IPS-NIHi11 (cell line): ENCODE data around the gene POU2F1.

ENCODE experiments used
- DNase-seq: peaks from one replicate; pipeline ENCODE4 v3.0.0; 2012; ENCODE audit warnings: mixed read lengths, low spot score

Gene POU2F1

DNA sequence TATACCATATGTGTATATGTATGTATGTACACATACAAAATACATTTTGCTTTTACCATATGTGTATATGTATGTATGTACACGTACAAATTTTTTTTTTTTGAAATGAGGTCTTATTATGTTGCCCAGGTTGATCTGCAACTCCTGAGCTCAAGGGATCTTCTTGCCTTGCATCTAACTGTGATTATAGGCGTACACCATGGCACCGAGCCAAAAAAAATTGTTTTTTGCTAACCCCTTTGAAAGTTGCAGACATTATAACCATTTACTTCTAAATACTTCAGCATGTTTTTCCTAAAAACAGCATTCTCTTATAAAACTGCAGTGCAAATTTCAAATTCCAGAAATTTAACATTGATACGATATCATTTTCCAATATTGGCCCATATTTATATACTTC lies 147.0 kb downstream of the POU2F1 start:
- DNase-seq = no peak

DNA sequence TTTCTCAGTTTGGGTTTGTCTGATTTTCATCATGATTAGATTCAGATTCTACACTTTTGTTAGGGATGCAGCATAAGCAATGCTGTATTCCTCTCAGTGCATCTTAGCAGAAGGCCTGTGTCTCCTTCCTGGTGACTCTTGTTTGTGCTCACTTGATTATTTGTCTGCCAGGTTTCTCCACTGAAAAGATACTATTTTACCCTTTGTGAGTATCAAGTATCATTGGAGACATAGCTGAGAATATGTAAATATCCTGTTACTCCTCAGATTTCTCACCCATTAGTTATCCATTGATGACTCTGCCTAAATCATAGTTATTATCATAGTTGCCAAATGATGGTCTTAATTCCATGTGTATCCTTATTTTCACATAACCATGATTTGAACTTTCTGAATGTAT lies 148.5 kb downstream of the POU2F1 start:
- no peak for DNase-seq

DNA sequence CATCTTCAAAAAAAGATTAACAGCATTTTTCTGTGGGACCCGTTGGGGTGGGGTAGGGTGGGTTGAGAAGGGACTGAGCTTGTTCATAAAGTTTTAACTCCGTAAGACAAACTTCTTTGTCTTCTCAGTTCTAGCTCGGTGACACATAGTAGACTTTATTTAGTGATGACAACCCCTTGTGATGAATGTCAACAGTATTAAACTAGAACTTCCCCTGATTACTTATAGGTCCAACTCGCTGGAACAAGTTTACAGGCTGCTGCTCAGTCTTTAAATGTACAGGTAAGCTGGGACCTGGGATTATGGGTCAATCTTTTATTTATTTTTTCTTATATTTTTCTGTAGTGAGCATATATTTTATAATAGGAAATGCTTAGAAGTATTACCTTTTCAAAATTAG lies 149.2 kb downstream of the POU2F1 start:
- DNase-seq = no peak

DNA sequence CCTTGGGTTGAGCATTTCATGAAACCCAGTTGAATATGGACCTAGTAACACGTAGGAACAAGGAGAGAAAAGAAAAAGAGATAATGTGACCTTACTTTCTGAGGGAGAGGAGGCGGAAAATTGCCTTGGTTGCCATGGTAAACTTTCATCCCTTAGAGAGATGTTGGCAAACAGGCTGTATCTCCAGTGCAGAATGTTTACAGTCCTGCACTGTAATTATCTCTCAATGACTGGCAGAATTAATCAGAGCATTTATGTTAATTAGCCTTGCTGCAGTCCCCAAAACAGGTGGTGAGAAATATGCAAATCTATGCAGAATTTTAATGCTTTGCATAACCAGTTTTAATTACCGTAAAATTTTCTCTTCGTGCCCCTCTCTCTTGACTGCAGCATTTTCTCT lies 150.3 kb downstream of the POU2F1 start:
- DNase-seq = no peak

DNA sequence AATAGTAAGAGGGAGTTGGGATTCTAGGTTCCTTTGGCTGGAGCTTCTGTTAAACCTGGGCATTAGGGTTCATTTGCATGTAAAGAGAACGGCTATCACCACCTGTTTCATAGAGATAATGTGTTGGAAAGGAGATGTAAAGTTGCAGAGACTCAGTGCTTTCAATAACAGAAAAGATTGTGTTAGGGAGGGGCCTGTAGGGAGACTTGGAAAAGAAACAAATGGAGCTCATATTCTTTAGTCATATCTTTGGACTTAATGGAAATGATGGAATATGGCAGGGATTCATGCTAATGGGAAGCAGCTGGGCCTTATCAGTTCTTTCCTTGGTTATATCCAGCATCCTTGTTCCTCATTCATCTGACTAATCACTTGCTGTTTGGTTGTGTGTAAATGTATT lies 152.7 kb downstream of the POU2F1 start:
- no peak for DNase-seq

DNA sequence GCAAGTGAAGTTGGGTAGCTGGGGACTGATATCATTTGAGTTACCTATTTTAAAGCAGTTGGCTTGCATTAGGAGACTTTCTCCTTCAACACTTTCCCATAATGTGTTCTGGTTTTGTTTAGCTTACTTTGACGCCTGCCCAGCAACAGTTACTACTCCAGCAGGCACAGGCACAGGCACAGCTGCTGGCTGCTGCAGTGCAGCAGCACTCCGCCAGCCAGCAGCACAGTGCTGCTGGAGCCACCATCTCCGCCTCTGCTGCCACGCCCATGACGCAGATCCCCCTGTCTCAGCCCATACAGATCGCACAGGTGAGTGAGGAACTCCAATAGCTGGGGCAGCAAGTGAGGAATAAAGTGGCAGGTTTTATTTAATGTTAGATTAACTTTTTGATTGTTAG lies 153.3 kb downstream of the POU2F1 start:
- DNase-seq = peak; percentile 43

DNA sequence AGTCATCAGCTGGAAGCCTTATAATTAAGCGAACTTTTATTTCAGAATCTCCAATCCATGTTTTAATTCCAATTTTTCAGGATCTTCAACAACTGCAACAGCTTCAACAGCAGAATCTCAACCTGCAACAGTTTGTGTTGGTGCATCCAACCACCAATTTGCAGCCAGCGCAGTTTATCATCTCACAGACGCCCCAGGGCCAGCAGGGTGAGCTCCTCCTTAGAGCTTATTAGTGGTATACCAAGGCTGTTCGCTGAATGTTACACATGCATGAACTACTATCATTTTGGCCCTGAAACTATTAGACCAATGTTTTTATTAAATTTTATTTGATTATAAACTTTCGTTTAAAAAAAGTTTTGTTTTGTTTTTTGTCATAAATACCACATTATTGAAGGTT lies 155.3 kb downstream of the POU2F1 start:
- no peak for DNase-seq

DNA sequence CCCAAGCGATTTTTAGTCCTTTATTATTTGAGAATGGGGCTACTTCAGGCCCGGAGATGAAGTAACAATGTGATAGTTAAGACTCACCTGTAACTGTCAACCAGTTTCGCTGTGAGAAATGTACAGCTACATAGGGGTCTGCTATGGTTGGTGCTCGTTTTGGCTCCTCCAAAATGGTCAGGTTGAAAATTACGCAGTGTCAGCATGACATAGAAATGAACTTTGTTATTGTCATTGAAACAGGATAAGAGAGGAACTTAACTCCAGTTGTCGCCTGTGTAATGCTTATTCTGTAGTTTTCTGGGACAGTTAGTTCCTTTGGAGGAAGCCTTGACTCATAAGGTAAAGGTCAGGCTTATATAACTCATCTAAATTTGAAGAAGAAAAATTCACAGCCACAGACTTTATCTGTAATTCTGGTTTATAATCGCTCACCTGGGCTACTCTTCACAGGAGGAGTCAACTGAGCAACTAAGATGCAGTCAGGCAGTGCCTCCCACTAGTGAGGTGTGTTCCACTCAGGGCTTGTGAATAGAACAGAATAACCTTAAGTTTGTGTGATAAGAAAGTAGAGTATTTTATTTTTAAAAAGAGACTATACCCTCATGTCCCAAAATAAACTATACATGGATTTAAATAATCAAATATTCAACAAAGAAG lies 166.7 kb downstream of the POU2F1 start:
- DNase-seq = no peak

DNA sequence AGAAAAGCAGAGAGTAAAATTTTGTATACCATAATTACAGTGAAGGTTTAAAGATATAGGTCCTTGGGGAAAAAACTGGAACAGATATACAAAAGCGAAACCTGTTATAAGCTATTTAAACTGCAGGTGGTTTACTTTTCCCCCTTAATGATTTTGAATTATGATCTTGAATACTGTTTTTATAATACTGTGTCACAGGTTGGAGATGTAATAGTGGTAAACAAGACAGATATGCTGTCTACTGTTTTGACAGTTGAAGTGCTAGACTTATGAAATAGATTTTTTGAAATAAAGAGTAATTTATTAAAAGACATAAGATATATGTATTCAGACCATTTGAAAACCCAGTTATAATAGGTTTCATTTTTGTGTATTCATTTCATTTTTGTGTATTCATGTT lies 168.3 kb downstream of the POU2F1 start:
- DNase-seq = no peak

DNA sequence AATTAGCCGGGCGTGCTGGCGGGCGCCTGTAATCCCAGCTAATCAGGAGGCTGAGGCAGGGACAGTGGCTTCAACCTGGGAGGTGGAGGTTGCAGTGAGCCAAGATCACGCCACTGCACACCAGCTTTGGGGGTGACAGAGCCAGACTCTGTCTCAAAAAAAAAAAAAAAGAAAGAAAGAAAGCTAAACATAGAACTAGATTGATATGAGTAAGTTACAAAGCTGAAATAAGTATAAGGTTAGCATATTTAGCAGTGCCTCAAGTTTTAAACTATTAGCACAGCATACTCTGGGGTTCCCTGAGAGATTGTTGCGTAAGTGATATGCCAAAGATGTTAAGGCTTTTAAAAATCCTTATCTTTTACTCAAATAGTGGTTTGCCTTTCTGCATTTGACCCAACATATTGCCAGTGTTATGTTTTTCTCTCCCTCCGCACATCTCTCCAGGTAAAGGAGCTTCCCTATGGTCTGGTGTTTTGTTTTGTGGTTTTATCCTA lies 171.6 kb downstream of the POU2F1 start:
- no peak for DNase-seq

DNA sequence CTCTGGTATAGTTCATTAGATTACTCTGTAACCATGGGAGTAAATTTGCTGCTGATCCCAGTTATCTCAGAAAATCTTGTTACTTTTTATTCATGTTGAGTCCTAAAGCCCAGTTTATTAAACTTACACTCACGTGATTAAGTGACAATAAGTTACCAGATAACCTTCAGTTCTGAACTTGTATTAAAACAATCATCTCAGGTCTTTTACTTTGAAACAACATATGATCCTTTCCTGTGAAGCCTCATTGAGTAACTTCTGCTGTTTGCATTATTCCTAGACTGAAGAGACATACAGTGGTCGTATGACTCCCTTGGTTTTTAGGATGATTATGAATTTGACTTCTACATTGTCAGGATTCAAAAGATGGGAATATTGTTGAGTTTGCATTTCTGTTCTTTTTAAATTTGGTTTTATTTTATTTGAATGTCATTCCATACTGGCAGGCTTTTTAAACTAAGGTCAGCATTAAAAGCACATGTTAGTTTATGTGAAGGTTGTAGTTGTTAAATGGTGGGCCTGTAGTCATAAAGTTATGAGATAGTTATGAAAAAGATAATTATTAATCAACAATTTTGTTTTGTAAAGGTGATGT lies 179.8 kb downstream of the POU2F1 start:
- no peak for DNase-seq

DNA sequence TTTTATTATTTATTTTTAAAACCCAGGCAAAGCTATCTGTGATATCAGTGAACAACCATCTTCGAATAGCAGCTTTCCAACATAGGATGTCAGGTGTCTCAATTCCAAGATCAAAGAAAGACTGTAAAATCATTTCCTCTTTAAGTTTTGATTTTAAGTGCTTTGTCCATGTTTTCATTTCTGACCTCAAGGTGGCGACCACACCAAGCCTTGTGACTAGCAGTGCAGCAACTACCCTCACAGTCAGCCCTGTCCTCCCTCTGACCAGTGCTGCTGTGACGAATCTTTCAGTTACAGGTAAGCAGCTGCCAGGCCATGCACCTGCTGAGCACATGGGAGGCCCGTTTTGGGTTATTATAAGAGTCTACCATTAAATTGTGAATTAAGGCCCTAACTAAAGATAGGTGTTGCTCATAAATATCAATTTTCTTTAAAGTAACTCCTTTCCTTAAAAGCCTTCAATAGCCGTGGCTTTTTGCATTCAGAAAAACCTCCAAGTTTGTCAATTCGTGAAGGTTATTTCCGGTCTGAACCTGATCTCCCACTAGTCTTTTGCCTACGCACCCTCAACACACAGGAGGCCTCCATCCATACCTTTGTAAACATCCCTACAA lies 180.7 kb downstream of the POU2F1 start:
- DNase-seq = peak; percentile 68

DNA sequence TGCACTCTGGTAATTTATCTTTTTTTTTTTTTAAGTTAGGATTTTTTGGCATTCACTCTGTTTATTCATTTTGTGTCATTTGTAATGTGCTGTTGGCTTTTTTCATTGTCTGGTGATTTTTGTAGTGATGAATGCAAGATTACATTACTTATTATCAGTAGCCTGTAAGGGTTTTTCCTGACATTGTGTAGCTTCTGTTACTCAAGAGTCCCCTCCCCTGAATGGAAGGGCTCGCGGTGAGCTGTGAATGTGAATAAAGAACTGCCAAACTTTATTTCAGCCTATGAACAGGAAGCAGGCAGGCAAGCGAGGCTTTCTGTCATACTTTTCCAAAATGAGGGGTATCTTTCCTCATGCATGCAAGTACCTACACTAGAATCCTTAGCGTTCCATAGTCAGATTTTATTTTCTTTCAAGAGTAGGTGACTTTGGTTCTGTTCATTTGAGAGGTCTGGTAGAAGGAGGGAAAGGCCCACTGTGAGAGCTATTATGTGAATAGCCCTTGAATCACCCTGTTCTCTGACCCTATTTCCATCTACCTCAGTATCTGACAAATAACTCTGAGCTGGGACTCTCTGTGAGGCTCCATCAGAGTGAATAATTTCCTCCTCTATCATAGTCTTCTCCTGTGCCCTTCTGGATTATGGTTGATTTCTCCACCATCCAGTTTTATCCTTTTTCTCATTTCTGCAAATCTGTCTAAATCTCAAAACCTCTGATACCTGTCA lies 183.6 kb downstream of the POU2F1 start:
- no peak for DNase-seq

DNA sequence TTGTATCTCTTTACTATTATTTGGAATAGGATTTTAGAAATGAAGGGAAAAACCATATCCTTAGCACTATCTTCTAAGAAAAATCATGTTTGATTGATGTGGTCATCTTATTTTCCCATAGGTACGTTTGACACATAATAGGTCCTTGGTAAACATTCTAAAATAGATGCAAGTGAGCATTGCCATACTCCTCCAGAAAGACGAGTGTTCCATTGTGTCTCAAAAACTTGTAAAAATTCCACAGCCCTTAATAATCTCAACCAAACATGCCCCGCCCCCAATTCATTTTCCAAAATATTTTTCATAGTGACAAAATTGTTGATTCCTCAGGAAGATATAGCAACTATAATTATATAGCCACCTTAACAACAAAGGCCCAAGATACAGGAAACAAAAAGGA lies 184.2 kb downstream of the POU2F1 start:
- no peak for DNase-seq

DNA sequence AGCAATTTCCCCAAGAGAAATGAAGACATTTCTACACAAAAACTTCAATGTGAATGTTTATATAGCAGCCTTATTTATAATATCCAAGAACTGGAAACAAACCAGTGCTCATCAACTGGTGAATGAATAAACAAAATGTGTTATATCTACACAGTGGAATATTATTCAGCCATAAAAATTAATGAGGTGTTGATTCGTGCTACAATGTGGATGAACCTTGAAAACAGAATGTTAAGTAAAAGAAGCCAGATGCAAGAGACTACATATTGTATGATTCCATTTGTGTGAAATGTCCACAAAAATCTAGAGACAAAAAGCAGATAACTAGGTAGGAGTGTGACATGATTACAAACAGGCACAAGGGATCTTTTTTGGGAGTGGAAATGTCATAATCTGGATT lies 187.7 kb downstream of the POU2F1 start:
- DNase-seq = no peak

DNA sequence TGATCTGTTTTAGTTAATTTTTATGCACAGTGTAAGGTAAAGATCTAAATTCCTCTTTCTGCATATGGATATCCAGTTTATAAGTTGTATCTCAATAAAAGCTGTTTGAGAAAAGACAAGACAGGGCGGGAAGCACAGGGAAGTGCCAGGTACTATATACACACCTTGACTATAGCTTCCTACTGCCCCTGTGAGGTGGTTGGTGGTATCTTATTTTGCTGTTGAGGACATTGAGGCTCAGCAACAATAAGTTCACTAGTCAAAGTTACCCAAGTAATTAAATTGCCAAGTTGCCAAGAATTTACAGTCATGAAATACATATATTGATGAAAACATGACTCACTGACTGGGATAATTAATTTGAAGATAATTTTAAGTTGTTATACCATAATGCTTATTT lies 188.5 kb downstream of the POU2F1 start:
- DNase-seq = peak; percentile 31

DNA sequence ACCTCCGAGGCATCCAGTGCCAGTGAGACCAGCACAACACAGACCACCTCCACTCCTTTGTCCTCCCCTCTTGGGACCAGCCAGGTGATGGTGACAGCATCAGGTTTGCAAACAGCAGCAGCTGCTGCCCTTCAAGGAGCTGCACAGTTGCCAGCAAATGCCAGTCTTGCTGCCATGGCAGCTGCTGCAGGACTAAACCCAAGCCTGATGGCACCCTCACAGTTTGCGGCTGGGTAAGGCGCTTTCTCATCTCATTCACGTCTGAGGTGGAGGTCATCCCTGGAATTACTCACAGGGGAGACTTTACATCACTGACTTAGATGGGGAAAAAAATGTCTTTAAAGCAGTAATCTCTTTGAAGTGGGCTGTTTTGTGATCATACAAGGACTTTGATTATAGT lies 191.4 kb downstream of the POU2F1 start:
- no peak for DNase-seq

DNA sequence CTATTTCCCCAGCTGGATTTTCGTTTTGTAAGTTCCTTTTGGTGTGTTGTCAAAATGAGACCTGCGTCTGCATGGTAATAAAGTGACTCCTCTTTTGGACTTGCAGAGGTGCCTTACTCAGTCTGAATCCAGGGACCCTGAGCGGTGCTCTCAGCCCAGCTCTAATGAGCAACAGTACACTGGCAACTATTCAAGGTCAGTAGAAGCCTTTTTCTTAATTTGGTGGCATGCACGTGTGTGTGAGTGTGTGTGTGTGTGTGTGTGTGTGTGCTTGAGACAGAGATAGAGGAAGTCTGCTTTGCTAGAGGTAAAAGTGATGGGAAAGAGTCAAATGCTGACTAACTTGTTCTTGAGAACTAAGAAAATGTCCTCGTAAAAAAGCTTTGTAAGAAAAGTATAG lies 192.2 kb downstream of the POU2F1 start:
- DNase-seq = no peak

DNA sequence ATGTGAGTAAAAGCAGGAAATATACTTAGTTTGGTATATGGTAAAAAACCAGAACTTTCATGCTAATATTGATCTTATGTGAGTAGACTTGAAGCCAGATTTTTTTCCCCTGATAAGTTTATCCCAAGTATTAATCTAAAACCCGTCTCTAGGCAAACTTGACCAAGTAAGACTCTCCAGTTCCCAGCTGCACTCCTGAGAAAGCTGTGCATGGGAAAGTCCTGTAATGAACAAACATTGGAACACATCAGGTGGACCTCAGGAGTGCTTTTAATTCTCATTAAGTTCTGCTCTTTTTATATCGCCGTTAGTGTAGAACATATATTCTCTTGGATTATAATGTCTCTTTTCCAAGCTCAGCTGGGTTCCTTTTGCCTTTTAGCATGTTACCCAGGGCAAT lies 192.6 kb downstream of the POU2F1 start:
- no peak for DNase-seq

DNA sequence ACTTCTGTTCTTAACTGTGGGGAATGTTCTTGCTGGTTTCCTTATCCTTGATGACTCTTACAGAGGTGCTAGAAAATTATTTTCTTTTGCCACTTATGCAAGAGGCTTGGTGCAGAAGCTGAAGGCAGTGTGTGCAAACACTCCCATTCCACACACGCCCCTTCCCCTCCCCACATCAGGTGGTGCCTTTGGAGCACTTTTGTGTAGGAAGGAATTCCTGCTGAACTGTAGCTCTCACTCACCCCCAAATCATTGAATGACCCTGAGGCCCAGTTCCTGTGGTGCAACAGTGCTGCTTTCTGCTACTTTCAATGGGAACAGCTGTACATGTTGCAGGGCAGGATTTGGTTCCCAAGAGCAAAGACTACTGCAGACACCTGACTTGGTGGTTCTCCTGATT lies 195.8 kb downstream of the POU2F1 start:
- no peak for DNase-seq

DNA sequence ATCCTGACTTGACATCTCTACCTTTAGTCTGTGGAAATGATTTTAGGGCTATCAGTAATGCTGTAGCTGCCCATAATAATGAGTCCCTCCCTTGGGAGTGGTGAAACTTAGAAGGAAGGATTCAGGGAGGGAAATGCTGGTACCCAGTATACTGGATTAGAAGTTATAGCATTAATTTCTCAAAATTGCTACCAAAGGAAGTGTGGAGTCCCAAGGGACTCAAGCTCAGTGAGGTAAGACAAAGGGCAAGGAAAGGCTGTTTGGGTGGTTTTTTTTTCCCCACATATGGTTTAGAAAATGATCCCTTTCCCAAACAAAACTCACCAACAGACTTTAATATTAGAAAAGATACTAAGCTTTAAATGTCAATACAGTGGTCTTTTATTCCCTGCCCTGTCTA lies 197.7 kb downstream of the POU2F1 start:
- DNase-seq = no peak

DNA sequence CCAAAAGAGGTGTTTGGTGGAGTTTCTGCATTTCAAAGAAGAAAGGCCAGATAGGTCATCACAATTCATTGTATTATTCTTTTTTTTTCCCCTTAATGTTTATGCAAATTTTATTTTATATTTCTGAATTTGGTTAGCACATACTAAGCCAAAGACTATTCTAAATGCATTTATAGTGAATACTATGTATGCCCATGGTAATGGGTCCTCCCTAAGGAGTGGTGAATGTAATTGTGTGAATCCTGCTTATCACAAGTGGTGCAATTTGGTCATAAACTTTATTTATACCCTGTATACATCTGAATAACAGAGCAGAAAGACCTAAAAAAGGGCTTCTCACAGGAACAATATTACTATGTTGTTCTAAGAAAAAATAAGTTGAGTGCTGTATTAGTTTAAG lies 198.6 kb downstream of the POU2F1 start:
- no peak for DNase-seq

DNA sequence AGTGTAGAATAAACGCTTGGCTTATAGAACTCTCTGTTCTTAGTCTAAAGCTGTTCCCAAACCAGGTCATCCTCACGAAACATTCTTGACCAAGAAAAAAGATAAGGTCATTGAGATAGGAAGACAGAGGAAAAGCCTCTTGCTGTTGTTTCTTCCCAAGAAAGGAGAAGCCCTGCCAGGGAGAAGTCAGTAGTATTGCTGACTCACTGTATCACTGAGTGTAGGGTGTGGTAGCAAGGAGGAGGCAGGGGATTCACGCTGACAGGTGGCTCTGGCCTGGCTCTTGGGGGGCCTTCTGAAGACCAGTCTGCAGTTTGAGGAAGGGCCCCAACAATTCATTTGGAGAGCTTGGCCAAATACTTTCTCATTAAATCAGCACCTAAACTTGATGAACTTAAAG lies 199.8 kb downstream of the POU2F1 start:
- no peak for DNase-seq
